Measurements from ENCODE around the gene TLDC2.
"Not testable (repeated sequence)": the region's sequence is repeated elsewhere in the genome, so short reads cannot be mapped to it uniquely, and the experiment has no call there.

The TLDC2 gene

DNA sequence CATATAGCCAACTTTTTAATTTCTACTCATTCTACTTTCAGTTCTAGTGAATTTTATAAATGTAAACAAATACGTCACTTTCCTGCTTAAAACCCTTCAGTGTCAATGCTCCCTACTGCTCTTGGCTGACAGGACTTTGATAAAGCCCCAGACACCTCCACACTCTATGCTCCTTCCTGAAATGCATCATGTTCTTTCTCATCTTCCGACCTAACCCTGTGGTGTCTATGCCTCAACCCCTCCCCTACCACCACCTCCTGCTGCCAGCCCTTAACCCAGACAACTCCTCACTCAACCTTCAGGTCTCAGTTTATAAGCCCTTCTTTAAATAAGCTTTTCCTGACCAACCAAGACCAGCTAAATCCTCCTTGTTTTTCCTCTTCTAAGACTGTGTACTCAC lies 19.1 kb downstream of the TLDC2 start:
- no peak overlapping the region for H3K4me3 ChIP-seq (ENCODE audit: low read depth, low read length)
- no peak for DNase-seq (ENCODE audit: low read depth, low spot score)
- in situ Hi-C loops (cut with HindIII; ENCODE audit: low sequenced_read_pairs): no loop called here
- TF ChIP-seq, protein P1, sequence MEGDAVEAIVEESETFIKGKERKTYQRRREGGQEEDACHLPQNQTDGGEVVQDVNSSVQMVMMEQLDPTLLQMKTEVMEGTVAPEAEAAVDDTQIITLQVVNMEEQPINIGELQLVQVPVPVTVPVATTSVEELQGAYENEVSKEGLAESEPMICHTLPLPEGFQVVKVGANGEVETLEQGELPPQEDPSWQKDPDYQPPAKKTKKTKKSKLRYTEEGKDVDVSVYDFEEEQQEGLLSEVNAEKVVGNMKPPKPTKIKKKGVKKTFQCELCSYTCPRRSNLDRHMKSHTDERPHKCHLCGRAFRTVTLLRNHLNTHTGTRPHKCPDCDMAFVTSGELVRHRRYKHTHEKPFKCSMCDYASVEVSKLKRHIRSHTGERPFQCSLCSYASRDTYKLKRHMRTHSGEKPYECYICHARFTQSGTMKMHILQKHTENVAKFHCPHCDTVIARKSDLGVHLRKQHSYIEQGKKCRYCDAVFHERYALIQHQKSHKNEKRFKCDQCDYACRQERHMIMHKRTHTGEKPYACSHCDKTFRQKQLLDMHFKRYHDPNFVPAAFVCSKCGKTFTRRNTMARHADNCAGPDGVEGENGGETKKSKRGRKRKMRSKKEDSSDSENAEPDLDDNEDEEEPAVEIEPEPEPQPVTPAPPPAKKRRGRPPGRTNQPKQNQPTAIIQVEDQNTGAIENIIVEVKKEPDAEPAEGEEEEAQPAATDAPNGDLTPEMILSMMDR (IDR thresholded peaks at IDR 0.05; ENCODE audit: low read depth, low read length): no peak

DNA sequence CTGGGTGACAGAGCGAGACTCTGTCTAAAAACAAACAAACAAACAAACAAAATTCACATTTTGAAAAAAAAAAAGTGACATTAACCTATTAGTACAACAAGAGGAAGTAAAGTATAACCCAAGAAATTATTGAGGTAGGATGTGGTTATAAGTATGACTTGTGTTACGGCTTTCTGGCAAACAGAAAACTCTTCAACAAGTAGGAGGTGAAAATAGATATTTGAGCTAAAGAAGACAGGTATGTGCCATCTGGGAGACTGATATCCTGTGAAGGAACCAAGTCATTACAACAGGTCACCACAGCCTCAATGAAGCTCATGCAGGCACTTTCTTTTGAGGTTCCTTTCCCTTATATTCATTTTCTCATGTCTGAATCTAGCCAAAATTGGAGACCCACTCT lies 28.8 kb downstream of the TLDC2 start:
- no peak for DNase-seq (ENCODE audit: low read depth, low spot score)
- in situ Hi-C loops (cut with HindIII; ENCODE audit: low sequenced_read_pairs): no loop called here
- TF ChIP-seq, protein P1 (IDR thresholded peaks at IDR 0.05; ENCODE audit: low read depth, low read length): no peak
- no peak overlapping the region for H3K4me3 ChIP-seq (ENCODE audit: low read depth, low read length)

DNA sequence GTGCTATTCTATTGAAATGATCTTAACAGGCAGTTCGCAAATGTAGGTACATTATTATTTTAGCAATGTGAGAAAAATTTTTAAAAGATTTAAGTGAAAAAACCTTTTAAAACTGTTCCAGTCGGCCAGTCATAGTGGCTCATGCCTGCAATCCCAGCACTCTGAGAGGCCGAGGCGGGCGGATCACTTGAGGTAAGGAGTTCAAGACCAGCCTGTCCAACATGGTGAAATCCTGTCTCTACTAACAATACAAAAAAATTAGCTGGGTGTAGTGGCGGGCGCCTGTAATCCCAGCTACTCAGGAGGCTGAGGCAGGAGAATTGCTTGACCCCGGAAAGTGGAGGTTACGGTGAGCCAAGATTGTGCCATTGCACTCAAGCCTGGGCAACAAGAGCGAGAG lies 29.6 kb downstream of the TLDC2 start:
- H3K4me3 ChIP-seq (ENCODE audit: low read depth, low read length); DNase-seq (ENCODE audit: low read depth, low spot score); in situ Hi-C loops (cut with HindIII; ENCODE audit: low sequenced_read_pairs): not testable (repeated sequence)

DNA sequence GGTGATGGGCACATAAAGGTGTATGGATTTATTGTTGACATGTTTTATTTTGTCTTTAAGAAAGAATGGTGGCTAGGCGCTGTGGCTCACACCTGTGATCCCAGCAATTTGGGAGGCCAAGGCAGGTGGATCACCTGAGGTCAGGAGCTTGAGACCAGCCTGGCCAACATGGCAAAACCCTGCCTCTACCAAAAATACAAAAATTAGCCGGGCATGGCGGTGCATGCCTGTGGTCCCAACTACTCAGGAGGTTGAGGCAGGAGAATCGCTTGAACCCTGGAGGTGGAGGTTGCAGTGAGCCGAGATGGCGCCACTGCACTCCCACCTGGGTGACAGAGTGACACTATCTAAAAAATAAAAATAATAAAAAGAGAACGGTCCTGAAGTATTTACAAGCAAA lies 30.1 kb downstream of the TLDC2 start:
- in situ Hi-C loops (cut with HindIII; ENCODE audit: low sequenced_read_pairs); H3K4me3 ChIP-seq (ENCODE audit: low read depth, low read length); DNase-seq (ENCODE audit: low read depth, low spot score): not testable (repeated sequence)

- no peak overlapping the region for H3K4me3 ChIP-seq (ENCODE audit: low read depth, low read length)
- no peak for DNase-seq (ENCODE audit: low read depth, low spot score)
- TF ChIP-seq, protein P1 (IDR thresholded peaks at IDR 0.05; ENCODE audit: low read depth, low read length): no peak
- in situ Hi-C loops (cut with HindIII; ENCODE audit: low sequenced_read_pairs): no loop called here
Observed at GRCh38 chr20:36908603-36909002, 32.7 kb downstream of the TLDC2 start.

- no peak overlapping the region for H3K4me3 ChIP-seq (ENCODE audit: low read depth, low read length)
- DNase-seq (ENCODE audit: low read depth, low spot score): no peak
- in situ Hi-C loops (cut with HindIII; ENCODE audit: low sequenced_read_pairs): no loop called here
- TF ChIP-seq, protein P1 (IDR thresholded peaks at IDR 0.05; ENCODE audit: low read depth, low read length): no peak
Observed at GRCh38 chr20:36916199-36916598, 40.3 kb downstream of the TLDC2 start.

- no peak for DNase-seq (ENCODE audit: low read depth, low spot score)
- in situ Hi-C loops (cut with HindIII; ENCODE audit: low sequenced_read_pairs): no loop called here
- TF ChIP-seq, protein P1 (IDR thresholded peaks at IDR 0.05; ENCODE audit: low read depth, low read length): no peak
- no peak overlapping the region for H3K4me3 ChIP-seq (ENCODE audit: low read depth, low read length)
Observed at GRCh38 chr20:36917240-36917639, 41.3 kb downstream of the TLDC2 start.

DNA sequence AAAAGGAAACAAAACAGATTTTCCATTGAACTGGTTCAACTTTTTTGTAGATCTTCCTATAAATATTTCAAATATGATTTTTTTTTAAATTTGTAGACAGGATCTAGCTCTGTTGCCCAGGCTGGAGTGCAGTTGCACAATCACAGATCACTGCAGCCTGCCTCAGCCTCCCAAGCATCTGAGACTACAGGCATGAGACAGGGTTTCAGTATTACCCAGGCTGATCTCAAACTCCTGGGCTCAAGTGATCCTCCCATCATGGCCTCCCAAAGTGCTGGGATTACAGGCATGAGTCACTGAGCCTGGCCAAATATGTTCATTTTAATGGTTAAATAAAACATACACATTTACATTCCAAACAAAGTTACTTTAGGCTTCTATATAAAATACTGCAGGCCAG lies 42.0 kb downstream of the TLDC2 start:
- DNase-seq (ENCODE audit: low read depth, low spot score): no peak
- in situ Hi-C loops (cut with HindIII; ENCODE audit: low sequenced_read_pairs): no loop called here
- H3K4me3 ChIP-seq (ENCODE audit: low read depth, low read length): no peak overlapping the region
- TF ChIP-seq, protein P1 (IDR thresholded peaks at IDR 0.05; ENCODE audit: low read depth, low read length): no peak
